Parathyroid adenoma (tissue), 2 donors: ENCODE data around the gene ETV3L.

Source experiments
- H2AFZ ChIP-seq: fragments of 300-600 bp; sonication (generic); one replicate; pipeline ENCODE4 v1.7.0; 2017; ENCODE audit warnings: antibody characterized with exemption, mild to moderate bottlenecking
- H3K27ac ChIP-seq: fragments of 300-600 bp; sonication (generic); one replicate; pipeline ENCODE4 v1.7.0; 2017
- H3K27me3 ChIP-seq: fragments of 300-600 bp; sonication (generic); one replicate; pipeline ENCODE4 v1.7.0; 2017; ENCODE audit warnings: low read length; ENCODE audit not compliant: control insufficient read depth, insufficient read depth
- H3K36me3 ChIP-seq: fragments of 300-600 bp; sonication (generic); one replicate; pipeline ENCODE4 v1.7.0; 2017; ENCODE audit warnings: low read length; ENCODE audit not compliant: control insufficient read depth, insufficient read depth
- H3K4me1 ChIP-seq: fragments of 300-600 bp; sonication (generic); one replicate; pipeline ENCODE4 v1.7.0; 2017; ENCODE audit warnings: control low read depth
- H3K4me2 ChIP-seq: fragments of 300-600 bp; sonication (generic); one replicate; pipeline ENCODE4 v1.7.0; 2017; ENCODE audit warnings: low read length
- H3K4me3 ChIP-seq: fragments of 300-600 bp; sonication (generic); one replicate; pipeline ENCODE4 v1.7.0; 2017; ENCODE audit warnings: low read depth, low read length
- H3K79me2 ChIP-seq: fragments of 300-600 bp; sonication (generic); one replicate; pipeline ENCODE4 v1.7.0; 2017; ENCODE audit warnings: control low read depth
- H3K9ac ChIP-seq: fragments of 300-600 bp; sonication (generic); one replicate; pipeline ENCODE4 v1.7.0; 2017; ENCODE audit warnings: mild to moderate bottlenecking
- H3K9me3 ChIP-seq: fragments of 300-600 bp; sonication (generic); one replicate; pipeline ENCODE4 v1.7.0; 2017; ENCODE audit warnings: low read length; ENCODE audit not compliant: control insufficient read depth
- CTCF ChIP-seq: fragments of 300-600 bp; sonication (generic); IDR thresholded peaks from one replicate; pipeline ENCODE4 v1.7.0; 2017; ENCODE audit warnings: antibody characterized with exemption, mild to moderate bottlenecking
- donor health status: primary hyperparathyroidism.

ETV3L gene

GRCh38 chr1:157084720-157085119 is 14.9 kb downstream of the ETV3L start:
- Histone ChIP-seq H3K4me2 (no peak overlapping the region), H3K4me3 (no peak overlapping the region), H3K4me1 (no peaks in the 10 kb centered on the region), H3K36me3 (no peaks in the 10 kb centered on the region), H3K27ac (no peak overlapping the region), H3K9me3 (no peaks in the 10 kb centered on the region), H3K27me3 (no peaks in the 10 kb centered on the region), H2AFZ (no peak overlapping the region), H3K79me2 (no peaks in the 10 kb centered on the region), H3K9ac (no peak overlapping the region)
- no peak for TF ChIP-seq CTCF

GRCh38 chr1:157081707-157082106 is 17.9 kb downstream of the ETV3L start:
- H3K27me3 ChIP-seq, result no peaks in the 10 kb centered on the region
- no peak overlapping the region for H3K4me2 ChIP-seq
- no peak overlapping the region for H2AFZ ChIP-seq
- no peaks in the 10 kb centered on the region for H3K4me1 ChIP-seq
- H3K79me2 ChIP-seq, result no peaks in the 10 kb centered on the region
- H3K4me3 ChIP-seq, result no peak overlapping the region
- no peak for TF ChIP-seq CTCF
- H3K27ac ChIP-seq, result no peak overlapping the region
- H3K9me3 ChIP-seq, result no peaks in the 10 kb centered on the region
- H3K9ac ChIP-seq, result no peak overlapping the region
- no peaks in the 10 kb centered on the region for H3K36me3 ChIP-seq

- no peak overlapping the region for H3K27ac ChIP-seq
- H3K9ac ChIP-seq, result no peak overlapping the region
- no peak overlapping the region for H2AFZ ChIP-seq
- no peaks in the 10 kb centered on the region for H3K9me3 ChIP-seq
- H3K79me2 ChIP-seq, result no peaks in the 10 kb centered on the region
- H3K36me3 ChIP-seq, result no peaks in the 10 kb centered on the region
- H3K4me1 ChIP-seq, result no peaks in the 10 kb centered on the region
- no peak for TF ChIP-seq CTCF
- no peaks in the 10 kb centered on the region for H3K27me3 ChIP-seq
- no peak overlapping the region for H3K4me2 ChIP-seq
- no peak overlapping the region for H3K4me3 ChIP-seq
Observed at GRCh38 chr1:157080714-157081113, 18.9 kb downstream of the ETV3L start.

GRCh38 chr1:157077394-157077793 is 22.2 kb downstream of the ETV3L start:
- Histone ChIP-seq H3K9me3 (no peaks in the 10 kb centered on the region), H3K27me3 (no peaks in the 10 kb centered on the region), H3K36me3 (no peaks in the 10 kb centered on the region), H3K27ac (no peak overlapping the region), H3K9ac (no peak overlapping the region), H3K4me2 (no peak overlapping the region), H3K4me1 (no peaks in the 10 kb centered on the region), H3K79me2 (no peaks in the 10 kb centered on the region), H3K4me3 (no peak overlapping the region), H2AFZ (no peak overlapping the region)
- no peak for TF ChIP-seq CTCF

- no peak overlapping the region for H3K27ac ChIP-seq
- H3K9me3 ChIP-seq, result no peaks in the 10 kb centered on the region
- H3K9ac ChIP-seq, result no peak overlapping the region
- H3K4me1 ChIP-seq, result no peaks in the 10 kb centered on the region
- H3K4me3 ChIP-seq, result no peak overlapping the region
- no peaks in the 10 kb centered on the region for H3K79me2 ChIP-seq
- TF ChIP-seq CTCF, result peak; percentile 57
- no peaks in the 10 kb centered on the region for H3K36me3 ChIP-seq
- H3K4me2 ChIP-seq, result peak overlapping the region; percentile 20
- no peaks in the 10 kb centered on the region for H3K27me3 ChIP-seq
- H2AFZ ChIP-seq, result peak overlapping the region; percentile 73
Observed at GRCh38 chr1:157073944-157074685, 25.5 kb downstream of the ETV3L start.
